ENCODE measurements around the gene KLF3.

Gene KLF3

DNA sequence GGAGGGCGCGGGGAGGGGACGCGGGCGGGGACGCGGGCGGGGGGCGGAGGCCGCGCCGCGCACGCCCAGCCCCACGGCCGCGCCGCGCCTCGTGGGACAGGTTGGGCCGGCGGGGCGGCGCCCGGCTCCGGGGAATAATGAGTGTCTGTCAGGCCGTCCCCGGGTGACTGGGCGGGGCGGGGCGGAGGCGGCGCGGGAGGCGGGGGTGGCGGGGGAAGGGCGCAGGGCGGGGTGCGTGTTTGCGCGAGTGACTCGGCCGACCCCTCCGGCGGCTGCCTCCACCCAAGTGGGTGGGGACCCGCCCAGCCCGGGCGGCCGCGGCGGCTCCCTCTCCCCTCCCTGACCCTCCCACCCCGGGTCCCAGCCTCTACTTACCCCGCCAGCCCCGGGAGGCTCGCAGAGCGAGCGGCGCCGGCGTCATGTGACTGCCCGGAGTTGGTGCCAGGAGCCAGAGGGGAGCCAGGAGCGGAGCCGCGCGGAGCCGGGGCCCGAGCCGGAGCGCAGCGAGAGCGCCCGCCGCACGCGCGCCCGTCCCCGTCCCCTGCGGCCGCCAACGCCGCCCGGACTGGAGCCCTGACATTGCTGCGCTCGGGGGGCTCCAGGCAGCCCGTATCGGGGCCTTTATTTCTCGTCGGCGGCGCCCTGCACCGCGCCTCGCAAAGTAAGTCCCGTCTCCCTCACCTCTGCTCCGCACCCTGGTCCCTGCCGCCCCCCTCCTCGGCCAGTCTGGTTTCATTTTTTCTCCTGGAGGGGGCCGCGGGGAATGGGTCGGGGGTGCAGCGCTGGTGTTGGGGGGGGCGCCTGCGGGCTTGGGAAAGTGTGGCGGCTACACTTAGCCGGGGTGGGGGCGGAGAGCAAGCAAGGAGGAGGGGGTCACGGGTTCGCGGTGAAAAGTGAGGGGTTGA, at the start of gene KLF3:
Gene KLF3, plus strand, starts transcription at position 399 of the 905 bp plus-strand sequence. CDS start 16,427 bp downstream, outside the sequence.
- H3K4me3 ChIP-seq (replicated peaks; ENCODE audit: low read depth, low read length) = peak within 1 kb of the TSS; percentile 71
- no peak for DNase-seq (ENCODE audit: extremely low read depth, low read depth)
- TF ChIP-seq, protein P1, sequence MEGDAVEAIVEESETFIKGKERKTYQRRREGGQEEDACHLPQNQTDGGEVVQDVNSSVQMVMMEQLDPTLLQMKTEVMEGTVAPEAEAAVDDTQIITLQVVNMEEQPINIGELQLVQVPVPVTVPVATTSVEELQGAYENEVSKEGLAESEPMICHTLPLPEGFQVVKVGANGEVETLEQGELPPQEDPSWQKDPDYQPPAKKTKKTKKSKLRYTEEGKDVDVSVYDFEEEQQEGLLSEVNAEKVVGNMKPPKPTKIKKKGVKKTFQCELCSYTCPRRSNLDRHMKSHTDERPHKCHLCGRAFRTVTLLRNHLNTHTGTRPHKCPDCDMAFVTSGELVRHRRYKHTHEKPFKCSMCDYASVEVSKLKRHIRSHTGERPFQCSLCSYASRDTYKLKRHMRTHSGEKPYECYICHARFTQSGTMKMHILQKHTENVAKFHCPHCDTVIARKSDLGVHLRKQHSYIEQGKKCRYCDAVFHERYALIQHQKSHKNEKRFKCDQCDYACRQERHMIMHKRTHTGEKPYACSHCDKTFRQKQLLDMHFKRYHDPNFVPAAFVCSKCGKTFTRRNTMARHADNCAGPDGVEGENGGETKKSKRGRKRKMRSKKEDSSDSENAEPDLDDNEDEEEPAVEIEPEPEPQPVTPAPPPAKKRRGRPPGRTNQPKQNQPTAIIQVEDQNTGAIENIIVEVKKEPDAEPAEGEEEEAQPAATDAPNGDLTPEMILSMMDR (IDR thresholded peaks at IDR 0.05; ENCODE audit: low read depth, low read length, missing control alignments) = no peak

DNA sequence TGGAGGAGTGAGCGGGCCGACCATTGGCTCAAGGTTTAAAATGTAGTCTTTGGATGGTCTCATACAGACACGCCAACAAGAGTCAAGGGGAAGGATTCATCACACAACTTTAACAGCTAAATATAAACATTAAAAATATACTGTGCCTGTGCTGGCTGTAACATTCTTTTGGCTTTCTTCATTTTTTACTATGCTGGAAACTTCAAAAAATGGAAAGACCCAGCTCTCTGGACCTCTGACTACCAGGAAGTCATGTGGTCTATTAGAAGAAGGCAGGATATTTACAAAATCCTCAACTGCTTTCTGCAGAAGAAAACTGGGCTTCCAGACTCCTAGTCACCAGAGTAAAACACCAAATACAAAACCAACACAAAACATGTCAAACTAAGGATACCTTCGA, 49.8 kb upstream of the KLF3 start:
- H3K4me3 ChIP-seq (replicated peaks; ENCODE audit: low read depth, low read length) = no peak overlapping the region
- no peak for DNase-seq (ENCODE audit: extremely low read depth, low read depth)

DNA sequence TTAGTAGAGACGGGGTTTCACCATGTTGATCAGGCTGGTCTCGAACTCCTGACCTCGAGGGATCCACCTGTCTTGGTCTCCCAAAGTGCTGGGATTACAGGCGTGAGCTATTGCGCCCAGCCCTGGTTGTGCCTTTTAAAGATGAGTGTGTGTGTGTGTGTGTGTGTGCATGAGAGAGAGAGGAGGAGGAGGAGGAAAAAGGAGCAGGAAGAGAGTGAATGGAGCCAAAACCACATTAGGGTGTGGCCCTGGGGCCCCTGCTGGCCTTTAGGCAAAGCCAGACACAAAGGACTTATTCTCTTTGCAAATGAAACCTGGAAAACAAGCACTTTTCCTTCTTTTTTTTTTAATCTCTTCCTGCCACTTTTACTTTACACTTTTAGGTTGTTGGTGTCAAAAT, 48.2 kb upstream of the KLF3 start:
- TF ChIP-seq, protein P1 (IDR thresholded peaks at IDR 0.05; ENCODE audit: low read depth, low read length, missing control alignments) = no peak
- DNase-seq (ENCODE audit: extremely low read depth, low read depth) = no peak
- no peak overlapping the region for H3K4me3 ChIP-seq (replicated peaks; ENCODE audit: low read depth, low read length)

More for the DNA sequence above, 49.8 kb upstream of the KLF3 start:
- TF ChIP-seq, protein P1 (IDR thresholded peaks at IDR 0.05; ENCODE audit: low read depth, low read length, missing control alignments) = no peak

GRCh38 chr4:38618505-38618904, 45.5 kb upstream of the KLF3 start:
- H3K4me3 ChIP-seq (replicated peaks; ENCODE audit: low read depth, low read length) = no peak overlapping the region
- TF ChIP-seq, protein P1 (IDR thresholded peaks at IDR 0.05; ENCODE audit: low read depth, low read length, missing control alignments) = no peak
- DNase-seq (ENCODE audit: extremely low read depth, low read depth) = no peak

DNA sequence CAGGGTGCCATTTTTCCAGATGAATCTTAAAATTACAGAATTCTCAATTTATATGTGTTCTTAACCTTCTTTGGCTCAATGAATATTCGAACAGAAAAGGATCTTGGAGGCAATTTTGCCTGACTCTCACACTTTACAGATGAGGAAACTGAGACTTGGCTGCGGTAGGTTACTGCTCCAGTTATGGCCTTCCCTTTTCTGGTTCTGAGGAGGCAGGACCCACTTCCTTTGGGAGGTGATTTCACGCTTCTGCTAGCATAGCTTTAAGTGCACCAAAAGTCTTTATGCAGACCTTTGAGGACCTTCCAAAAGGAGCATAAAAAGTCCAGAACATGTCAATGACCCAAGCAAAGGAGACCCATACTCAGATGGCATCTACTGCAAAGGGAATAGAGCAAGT, 44.7 kb upstream of the KLF3 start:
- TF ChIP-seq, protein P1 (IDR thresholded peaks at IDR 0.05; ENCODE audit: low read depth, low read length, missing control alignments) = no peak
- no peak overlapping the region for H3K4me3 ChIP-seq (replicated peaks; ENCODE audit: low read depth, low read length)
- no peak for DNase-seq (ENCODE audit: extremely low read depth, low read depth)

- no peak for DNase-seq (ENCODE audit: extremely low read depth, low read depth)
- TF ChIP-seq, protein P1 (IDR thresholded peaks at IDR 0.05; ENCODE audit: low read depth, low read length, missing control alignments) = no peak
- H3K4me3 ChIP-seq (replicated peaks; ENCODE audit: low read depth, low read length) = no peak overlapping the region
Observed at GRCh38 chr4:38620065-38620464, 43.9 kb upstream of the KLF3 start.
